Karpas-422 (cell line): Measurements from ENCODE around the gene NHERF2. TPM values are rescaled to one million over a fixed set of nuclear protein-coding genes. Genes with fewer than 3 reads are reported as not detected.

Experiments used
- DNase-seq: peaks from one replicate; pipeline ENCODE4 v3.0.0-alpha.2; 2015
- H2AFZ ChIP-seq: fragments of 200-600 bp; sonication (generic); 2 replicates; pipeline ENCODE4 v1.6.1; 2014; ENCODE audit warnings: antibody characterized with exemption, low read length, mixed read lengths
- H3K27ac ChIP-seq: fragments of 200-600 bp; sonication (generic); 2 replicates; pipeline ENCODE4 v1.5.1; 2014; ENCODE audit warnings: mild to moderate bottlenecking, low read length, moderate library complexity
- H3K27me3 ChIP-seq: fragments of 200-600 bp; sonication (generic); 2 replicates; pipeline ENCODE4 v1.6.1; 2014; ENCODE audit warnings: low read length, mixed read lengths
- H3K36me3 ChIP-seq: fragments of 200-600 bp; sonication (generic); 2 replicates; pipeline ENCODE4 v1.6.1; 2014; ENCODE audit warnings: low read length, mixed read lengths; ENCODE audit not compliant: insufficient read depth
- H3K4me1 ChIP-seq: fragments of 200-600 bp; sonication (generic); 2 replicates; pipeline ENCODE4 v1.6.1; 2014; ENCODE audit warnings: mild to moderate bottlenecking, low read length, mixed read lengths
- H3K4me2 ChIP-seq: fragments of 200-600 bp; sonication (generic); 2 replicates; pipeline ENCODE4 v1.6.1; 2014; ENCODE audit warnings: low read length, low read depth, mild to moderate bottlenecking; ENCODE audit not compliant: poor library complexity, severe bottlenecking
- H3K4me3 ChIP-seq: fragments of 200-600 bp; sonication (generic); 2 replicates; pipeline ENCODE4 v1.5.1; 2014; ENCODE audit warnings: mild to moderate bottlenecking, antibody characterized with exemption, low read length, mixed read lengths
- H3K79me2 ChIP-seq: fragments of 200-600 bp; sonication (generic); 2 replicates; pipeline ENCODE4 v1.6.1; 2014; ENCODE audit warnings: mild to moderate bottlenecking, low read length, mixed read lengths
- H3K9ac ChIP-seq: fragments of 200-600 bp; sonication (generic); 2 replicates; pipeline ENCODE4 v1.6.0; 2014; ENCODE audit warnings: low read length
- H3K9me2 ChIP-seq: fragments of 200-600 bp; sonication (generic), shearing (Covaris generic); replicated peaks from 2 replicates; pipeline ENCODE4 v1.6.0; 2014; ENCODE audit warnings: mild to moderate bottlenecking, low read length, moderate library complexity; ENCODE audit not compliant: insufficient read depth
- H3K9me3 ChIP-seq: fragments of 300-700, 200-600 bp; sonication (generic); 2 replicates; pipeline ENCODE4 v1.6.1; 2014; ENCODE audit warnings: low read length, mixed read lengths
- H4K20me1 ChIP-seq: fragments of 200-600 bp; sonication (generic); 2 replicates; pipeline ENCODE4 v1.6.1; 2014; ENCODE audit warnings: mild to moderate bottlenecking, antibody characterized with exemption, low read length, low read depth; ENCODE audit not compliant: insufficient read depth
- total RNA-seq: library from RNA; depleted of rRNA; stranded (reverse); fragments of >200 nt; shearing (Covaris generic); gene quantifications from 2 replicates; pipeline ENCODE4 v1.2.3, GENCODE V29; 2014; ENCODE audit warnings: low replicate concordance; rRNA removed

NHERF2 gene
- not detected in 2 replicates for total RNA-seq

DNA sequence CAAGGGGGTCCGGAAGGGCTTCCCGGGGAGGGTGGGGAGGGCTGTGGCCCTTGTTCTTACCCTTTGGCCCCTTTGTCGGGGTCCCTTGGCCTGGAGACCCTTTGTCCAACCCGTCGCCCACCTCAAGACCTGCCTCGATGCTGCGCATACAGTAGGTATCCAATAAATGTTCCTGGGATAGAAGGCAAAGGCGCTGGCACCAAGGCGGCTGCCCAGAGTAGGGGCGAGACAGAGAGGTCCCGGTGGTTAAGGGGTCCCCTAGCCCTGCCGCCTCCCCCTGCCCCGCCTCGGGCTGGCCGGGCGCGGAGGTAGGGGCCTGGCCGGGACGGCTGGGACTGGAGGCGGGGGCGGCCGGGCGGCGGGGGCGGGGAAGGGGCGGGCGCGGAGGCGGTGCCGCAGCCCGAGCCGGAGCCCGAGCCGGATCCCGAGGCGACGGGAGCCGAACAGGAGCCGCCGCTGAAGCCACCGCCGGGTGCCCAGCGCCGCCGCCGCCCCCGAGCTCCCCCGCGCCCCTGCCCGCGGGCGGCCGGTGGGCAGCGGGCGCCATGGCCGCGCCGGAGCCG, at the start of gene NHERF2:
Gene NHERF2 (plus strand): TSS at position 442 of the 563 bp plus-strand sequence. CDS start 104 bp downstream, at position 546.
- Histone ChIP-seq H3K36me3 (no peaks in the 10 kb centered on the region), H3K9ac (no peak within 1 kb of the TSS), H3K27ac (no peak within 1 kb of the TSS), H3K9me2 (no peaks in the 10 kb centered on the region), H3K79me2 (no peaks in the 10 kb centered on the region), H2AFZ (no peak within 1 kb of the TSS), H3K27me3 (no peaks in the 10 kb centered on the region), H4K20me1 (no peaks in the 10 kb centered on the region), H3K4me3 (no peak within 1 kb of the TSS), H3K4me2 (no peak within 1 kb of the TSS), H3K9me3 (no peaks in the 10 kb centered on the region), H3K4me1 (peaks cover 7% of the 10 kb centered on the region)
- no peak for DNase-seq

DNA sequence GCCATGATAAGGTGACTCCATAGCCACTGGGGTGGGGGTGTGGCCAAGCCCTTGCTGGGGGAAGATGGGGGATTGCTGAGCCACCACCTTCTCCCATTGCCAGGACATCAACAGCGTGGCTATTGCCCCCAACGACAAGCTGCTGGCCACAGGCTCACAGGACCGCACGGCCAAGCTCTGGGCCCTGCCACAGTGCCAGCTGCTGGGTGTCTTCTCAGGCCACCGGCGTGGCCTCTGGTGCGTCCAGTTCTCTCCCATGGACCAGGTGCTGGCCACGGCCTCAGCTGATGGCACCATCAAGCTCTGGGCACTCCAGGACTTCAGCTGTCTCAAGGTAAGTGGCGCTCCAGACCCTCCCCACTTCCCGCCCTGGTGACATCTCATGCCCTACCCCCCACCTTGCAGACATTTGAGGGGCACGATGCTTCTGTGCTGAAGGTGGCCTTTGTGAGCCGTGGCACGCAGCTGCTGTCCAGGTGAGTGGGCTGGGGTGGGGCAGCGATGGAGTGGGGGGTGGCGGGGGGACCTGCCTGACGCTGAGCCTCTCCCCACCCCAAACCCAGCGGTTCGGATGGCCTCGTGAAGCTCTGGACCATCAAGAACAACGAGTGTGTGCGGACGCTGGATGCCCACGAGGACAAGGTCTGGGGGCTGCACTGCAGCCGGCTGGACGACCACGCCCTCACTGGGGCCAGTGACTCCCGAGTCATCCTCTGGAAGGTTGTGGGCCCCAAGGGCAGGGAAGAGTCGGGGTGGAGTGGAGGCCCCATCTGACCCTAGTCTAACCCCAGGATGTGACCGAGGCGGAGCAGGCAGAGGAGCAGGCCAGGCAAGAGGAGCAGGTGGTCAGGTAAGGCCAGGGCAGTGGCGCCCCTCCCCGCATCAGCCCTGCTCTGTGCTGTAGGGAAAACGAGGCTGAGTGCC, 49.5 kb upstream of the NHERF2 start:
- Histone ChIP-seq H3K4me3 (no peak overlapping the region), H3K36me3 (peaks cover 2% of the 10 kb centered on the region; the same call in 1 of the 2 replicates), H4K20me1 (no peaks in the 10 kb centered on the region; the same call in 1 of the 2 replicates), H3K27ac (no peak overlapping the region), H3K79me2 (peaks cover 18% of the 10 kb centered on the region), H2AFZ (no peak overlapping the region), H3K4me1 (peaks cover 19% of the 10 kb centered on the region), H3K9me3 (no peaks in the 10 kb centered on the region), H3K9ac (no peak overlapping the region), H3K27me3 (no peaks in the 10 kb centered on the region), H3K9me2 (no peaks in the 10 kb centered on the region), H3K4me2 (no peak overlapping the region)
- no peak for DNase-seq

DNA sequence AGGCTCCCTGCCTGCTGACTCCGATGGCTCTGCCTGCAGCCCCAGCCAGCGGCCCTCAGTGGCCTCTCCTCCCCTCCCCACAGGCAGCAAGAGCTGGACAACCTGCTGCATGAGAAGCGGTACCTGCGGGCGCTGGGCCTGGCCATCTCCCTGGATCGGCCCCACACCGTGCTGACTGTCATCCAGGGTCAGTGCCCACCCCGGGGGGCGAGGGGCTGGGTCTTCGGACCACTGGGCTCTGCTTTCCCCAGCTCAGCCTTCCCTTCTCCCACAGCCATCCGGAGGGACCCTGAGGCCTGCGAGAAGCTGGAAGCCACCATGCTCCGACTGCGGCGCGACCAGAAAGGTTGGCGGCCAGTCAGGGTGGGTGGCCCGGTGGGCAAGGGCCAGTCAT, 48.8 kb upstream of the NHERF2 start:
- peaks cover 11% of the 10 kb centered on the region for H3K79me2 ChIP-seq
- no peaks in the 10 kb centered on the region for H3K9me3 ChIP-seq
- no peak for DNase-seq
- no peak overlapping the region for H2AFZ ChIP-seq
- no peak overlapping the region for H3K27ac ChIP-seq
- H3K9me2 ChIP-seq = no peaks in the 10 kb centered on the region
- H3K4me2 ChIP-seq = no peak overlapping the region
- no peaks in the 10 kb centered on the region; the same call in 1 of the 2 replicates for H4K20me1 ChIP-seq
- H3K4me1 ChIP-seq = peaks cover 16% of the 10 kb centered on the region
- H3K9ac ChIP-seq = no peak overlapping the region
- H3K27me3 ChIP-seq = no peaks in the 10 kb centered on the region
- H3K36me3 ChIP-seq = peaks cover 2% of the 10 kb centered on the region; the same call in 1 of the 2 replicates
- H3K4me3 ChIP-seq = no peak overlapping the region

DNA sequence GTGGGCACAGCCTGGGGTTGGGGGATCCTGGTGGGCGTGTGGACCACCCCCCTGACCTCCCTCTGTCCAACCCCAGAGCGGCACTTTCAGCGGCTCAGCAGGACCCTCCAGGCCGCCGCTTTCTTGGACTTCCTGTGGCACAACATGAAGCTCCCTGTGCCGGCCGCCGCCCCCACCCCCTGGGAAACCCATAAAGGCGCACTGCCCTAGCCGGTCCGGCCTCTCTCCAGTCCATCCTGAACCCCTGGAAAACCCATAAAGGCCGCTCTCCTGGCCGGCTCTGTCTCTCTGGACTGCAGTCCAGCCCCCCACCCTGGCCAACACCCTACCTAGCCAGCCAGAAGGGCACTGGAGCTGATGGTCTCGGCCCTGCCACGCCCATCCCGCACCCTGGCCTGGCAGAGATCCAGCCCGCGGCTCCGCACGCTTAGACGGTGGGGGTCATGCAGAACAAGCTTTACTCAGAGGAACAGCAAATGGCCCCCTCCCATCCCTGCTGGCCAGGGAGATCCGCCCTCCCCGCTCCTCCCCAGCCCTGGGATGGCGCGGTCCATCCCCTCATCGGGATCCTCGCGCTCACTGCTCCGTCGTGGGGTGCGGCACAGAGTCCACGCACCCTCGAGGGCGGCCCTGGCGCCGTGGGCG, 48.1 kb upstream of the NHERF2 start:
- H3K27me3 ChIP-seq = no peaks in the 10 kb centered on the region
- H3K79me2 ChIP-seq = peaks cover 4% of the 10 kb centered on the region
- peaks cover 11% of the 10 kb centered on the region for H3K4me1 ChIP-seq
- H3K4me3 ChIP-seq = no peak overlapping the region
- no peak for DNase-seq
- H2AFZ ChIP-seq = no peak overlapping the region
- no peaks in the 10 kb centered on the region for H4K20me1 ChIP-seq
- H3K36me3 ChIP-seq = peaks cover 2% of the 10 kb centered on the region; the same call in 1 of the 2 replicates
- H3K9ac ChIP-seq = no peak overlapping the region
- H3K4me2 ChIP-seq = no peak overlapping the region
- H3K9me2 ChIP-seq = no peaks in the 10 kb centered on the region
- H3K9me3 ChIP-seq = no peaks in the 10 kb centered on the region
- H3K27ac ChIP-seq = no peak overlapping the region

DNA sequence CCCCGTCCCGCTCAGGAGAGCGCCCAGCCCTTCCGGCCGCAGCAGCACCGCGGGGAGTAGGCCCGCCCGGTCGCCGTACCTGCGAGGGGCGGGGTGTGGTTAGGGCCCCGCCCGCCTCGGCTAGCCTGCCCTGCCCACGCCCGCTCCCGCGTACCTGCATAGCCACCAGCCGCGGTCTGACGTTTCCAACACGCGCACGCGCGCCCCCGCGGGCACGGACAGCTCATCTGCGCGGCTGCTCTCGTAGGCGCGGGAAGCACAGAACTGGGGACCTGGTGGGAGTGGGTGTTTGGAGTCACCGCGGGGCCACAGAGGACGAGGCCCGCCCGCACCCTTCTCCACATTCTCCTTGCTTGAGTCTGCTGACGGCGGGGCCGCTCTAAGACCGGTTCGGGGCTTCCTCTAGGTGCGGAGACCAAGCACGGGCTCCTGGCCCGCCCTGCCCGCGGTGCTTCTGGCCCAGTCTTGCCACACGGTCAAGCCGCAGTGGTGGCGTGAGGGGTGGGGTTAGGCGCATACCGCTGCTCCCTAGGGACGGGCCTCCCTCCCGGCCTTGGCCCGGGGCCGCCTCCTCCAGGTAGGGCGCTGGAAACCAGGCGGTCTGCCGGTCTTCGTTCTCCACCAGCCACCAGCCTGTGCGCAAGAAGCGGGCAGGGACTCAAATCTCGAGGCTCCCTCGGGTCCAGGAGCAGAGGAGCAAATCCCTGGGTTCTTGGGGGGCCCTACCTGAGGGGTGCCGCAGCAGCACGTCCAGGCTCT, 47.3 kb upstream of the NHERF2 start:
- Histone ChIP-seq H3K9me3 (no peaks in the 10 kb centered on the region), H4K20me1 (no peaks in the 10 kb centered on the region), H3K9ac (no peak overlapping the region), H3K27ac (no peak overlapping the region), H3K27me3 (no peaks in the 10 kb centered on the region), H3K36me3 (peaks cover 2% of the 10 kb centered on the region; the same call in 1 of the 2 replicates), H2AFZ (no peak overlapping the region), H3K79me2 (peaks cover under 1% of the 10 kb centered on the region), H3K4me3 (no peak overlapping the region), H3K4me2 (no peak overlapping the region), H3K4me1 (peaks cover 11% of the 10 kb centered on the region), H3K9me2 (no peaks in the 10 kb centered on the region)
- DNase-seq = no peak

DNA sequence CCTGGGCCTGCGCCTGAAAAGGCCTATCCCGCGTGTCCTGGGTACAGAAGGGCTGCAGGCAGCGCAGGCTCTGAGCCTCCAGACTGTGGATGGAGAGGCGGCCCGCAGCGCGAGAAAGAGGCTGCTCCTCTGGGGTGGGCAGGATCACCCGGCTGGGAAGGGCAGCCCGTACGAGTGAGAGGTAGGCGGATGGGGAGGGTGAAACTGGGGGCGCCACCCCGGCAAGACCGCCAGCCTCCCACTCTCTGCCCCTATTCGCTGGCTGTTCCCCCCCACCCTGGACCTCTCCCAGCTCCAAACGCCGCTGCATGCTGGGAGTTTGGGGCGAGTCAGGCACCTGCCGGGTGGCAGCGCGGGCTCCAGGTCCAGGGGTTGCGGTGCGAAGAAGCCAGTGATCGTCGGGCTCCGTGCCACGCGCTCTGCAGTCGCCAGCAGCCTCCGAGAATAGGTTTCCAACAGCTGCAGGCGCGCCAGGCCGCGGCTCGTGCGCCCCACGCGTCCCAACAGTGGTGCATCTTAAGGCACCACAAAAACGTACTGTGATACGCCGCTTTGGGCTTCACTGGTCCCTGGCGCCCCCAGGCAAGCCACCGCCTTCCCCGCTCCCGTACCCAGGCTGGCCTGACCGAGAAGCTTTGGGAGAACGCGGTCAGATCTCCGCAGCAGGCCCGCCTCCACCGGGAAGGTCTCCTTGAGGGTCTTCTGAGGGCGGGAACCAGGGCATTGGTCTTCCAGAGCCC, 46.5 kb upstream of the NHERF2 start:
- no peaks in the 10 kb centered on the region for H3K9me3 ChIP-seq
- H3K9ac ChIP-seq = no peak overlapping the region
- H3K27me3 ChIP-seq = no peaks in the 10 kb centered on the region
- no peak overlapping the region for H3K27ac ChIP-seq
- H4K20me1 ChIP-seq = no peaks in the 10 kb centered on the region
- H3K9me2 ChIP-seq = no peaks in the 10 kb centered on the region
- DNase-seq = no peak
- peaks cover 8% of the 10 kb centered on the region for H3K79me2 ChIP-seq
- H2AFZ ChIP-seq = no peak overlapping the region
- H3K4me3 ChIP-seq = no peak overlapping the region
- H3K4me1 ChIP-seq = peaks cover 15% of the 10 kb centered on the region
- no peak overlapping the region for H3K4me2 ChIP-seq
- peaks cover 2% of the 10 kb centered on the region; the same call in 1 of the 2 replicates for H3K36me3 ChIP-seq

DNA sequence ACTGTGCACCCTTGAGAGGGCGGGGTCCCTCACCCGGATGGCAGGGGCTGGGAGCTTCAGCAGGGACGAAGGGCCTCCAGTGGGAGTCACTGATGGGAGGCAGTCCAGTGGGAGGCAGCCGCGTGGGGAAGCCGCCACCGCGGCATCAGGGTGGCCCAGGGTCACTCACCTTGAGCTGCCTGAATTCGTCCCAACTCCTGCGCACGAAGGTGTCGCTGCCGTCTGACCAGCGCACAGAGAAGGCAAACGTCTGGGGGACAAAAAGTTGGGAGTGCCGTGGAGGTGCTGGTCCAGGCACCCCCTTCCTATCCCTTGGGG, 46.0 kb upstream of the NHERF2 start:
- Histone ChIP-seq H3K9me3 (no peaks in the 10 kb centered on the region), H3K9ac (no peak overlapping the region), H3K79me2 (peaks cover 11% of the 10 kb centered on the region), H3K4me2 (no peak overlapping the region), H4K20me1 (no peaks in the 10 kb centered on the region), H3K4me1 (peaks cover 21% of the 10 kb centered on the region), H3K9me2 (no peaks in the 10 kb centered on the region), H3K36me3 (peaks cover 2% of the 10 kb centered on the region; the same call in 1 of the 2 replicates), H3K4me3 (no peak overlapping the region), H3K27ac (no peak overlapping the region), H2AFZ (no peak overlapping the region), H3K27me3 (no peaks in the 10 kb centered on the region)
- no peak for DNase-seq
